Globus pallidus (tissue), 1 donor: ENCODE data around the gene SUGCT.

ENCODE experiments used
- DNase-seq: peaks from one replicate; pipeline ENCODE4 v3.0.0-alpha.2; 2015; ENCODE audit warnings: low spot score

The SUGCT gene

GRCh38 chr7:40833191-40833887 lies 698.5 kb downstream of the SUGCT start:
- no peak for DNase-seq

- no peak for DNase-seq
Measured at GRCh38 chr7:40833888-40834234, 699.1 kb downstream of the SUGCT start.

DNA sequence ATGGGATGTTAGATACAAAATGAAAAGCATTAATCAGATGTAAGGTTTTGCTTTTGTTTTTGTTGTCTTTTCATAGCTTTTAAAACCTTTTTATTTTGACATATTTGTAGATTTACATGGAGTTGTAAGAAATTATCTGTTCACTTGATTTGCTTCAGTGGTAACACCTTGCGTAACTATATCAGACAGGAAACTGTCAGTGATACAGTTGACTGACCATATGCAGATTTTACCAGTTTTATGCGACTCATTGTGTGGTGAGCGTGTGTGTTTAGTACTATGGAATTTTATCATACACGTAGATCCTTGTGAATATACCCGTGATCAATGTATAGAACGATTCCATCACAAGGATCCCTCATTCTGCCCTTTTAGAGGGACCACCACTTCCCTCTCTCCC lies 701.4 kb downstream of the SUGCT start:
- no peak for DNase-seq

DNA sequence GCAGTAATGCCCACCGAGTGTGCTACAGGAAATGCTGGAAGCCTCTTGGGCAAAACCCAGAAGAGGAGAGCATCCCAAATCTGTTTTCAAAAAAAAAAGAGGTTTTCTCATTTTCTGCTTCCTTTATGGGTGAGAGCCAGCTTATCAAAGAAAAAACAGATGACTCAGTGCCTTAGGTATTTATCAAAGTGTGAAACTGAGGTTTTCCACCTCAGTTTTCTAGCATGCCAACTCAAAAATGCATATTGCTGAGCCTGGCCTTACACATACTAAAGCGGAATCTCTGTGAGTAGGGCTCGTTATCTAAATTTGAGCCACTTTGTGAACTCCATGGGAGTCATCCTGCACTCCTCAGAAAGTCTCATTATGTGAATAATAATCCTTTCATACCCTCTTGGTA lies 705.1 kb downstream of the SUGCT start:
- no peak for DNase-seq

GRCh38 chr7:40840990-40841389 lies 706.2 kb downstream of the SUGCT start:
- DNase-seq: no peak

GRCh38 chr7:40842641-40843040 lies 707.8 kb downstream of the SUGCT start:
- no peak for DNase-seq

DNA sequence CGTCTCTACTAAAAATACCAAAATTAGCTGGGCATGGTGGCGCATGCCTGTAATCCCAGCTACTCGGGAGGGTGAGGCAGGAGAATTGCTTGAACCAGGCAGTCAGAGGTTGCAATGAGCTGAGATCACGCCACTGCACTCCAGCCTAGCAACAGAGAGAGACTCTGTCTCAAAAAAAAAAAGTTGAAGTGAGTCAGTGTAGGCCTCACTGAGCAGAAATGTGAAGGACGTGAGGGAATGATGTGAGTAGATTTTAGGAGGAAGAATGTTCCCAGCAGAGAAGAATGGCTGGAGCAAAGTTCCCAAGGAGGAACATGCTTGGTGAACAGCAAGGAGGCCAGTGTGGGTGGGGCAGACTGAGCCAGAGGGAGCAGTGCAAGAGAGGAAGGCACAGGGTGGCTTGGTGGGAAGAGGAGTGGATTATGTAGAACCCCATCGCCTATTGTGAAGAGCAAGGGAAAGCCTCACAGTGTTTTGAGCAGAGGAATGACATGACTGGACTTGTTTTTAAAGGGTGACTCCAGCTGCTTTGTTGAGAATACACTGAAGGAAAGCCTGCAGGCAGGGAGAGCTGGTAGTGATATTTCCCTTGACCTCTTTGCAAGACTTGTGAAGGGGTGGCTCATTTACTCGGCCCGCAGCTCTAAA lies 708.7 kb downstream of the SUGCT start:
- DNase-seq: no peak

- no peak for DNase-seq
Measured at GRCh38 chr7:40845943-40846342, 711.1 kb downstream of the SUGCT start.

DNA sequence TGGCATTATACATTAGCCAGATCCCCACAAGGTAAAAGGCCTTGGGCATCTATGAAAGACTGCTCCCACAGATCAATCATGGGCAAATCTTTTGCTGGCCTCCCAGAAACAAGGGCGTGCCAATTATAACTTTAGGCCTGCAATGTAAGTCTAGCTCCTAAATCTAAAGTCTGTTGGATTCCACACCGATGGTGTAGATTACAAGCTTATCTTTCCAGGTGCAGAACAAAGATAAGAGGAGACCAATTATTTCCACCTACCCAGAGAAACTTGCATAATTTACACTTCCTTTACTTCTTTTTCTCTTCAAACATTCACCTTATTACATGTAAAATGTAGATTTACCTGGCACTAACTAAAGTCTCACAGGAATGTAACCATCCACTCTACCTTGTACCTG lies 713.1 kb downstream of the SUGCT start:
- DNase-seq: no peak

GRCh38 chr7:40848541-40849221 lies 713.9 kb downstream of the SUGCT start:
- no peak for DNase-seq

GRCh38 chr7:40850017-40850416 lies 715.2 kb downstream of the SUGCT start:
- DNase-seq: no peak

GRCh38 chr7:40851001-40851400 lies 716.2 kb downstream of the SUGCT start:
- DNase-seq: no peak

DNA sequence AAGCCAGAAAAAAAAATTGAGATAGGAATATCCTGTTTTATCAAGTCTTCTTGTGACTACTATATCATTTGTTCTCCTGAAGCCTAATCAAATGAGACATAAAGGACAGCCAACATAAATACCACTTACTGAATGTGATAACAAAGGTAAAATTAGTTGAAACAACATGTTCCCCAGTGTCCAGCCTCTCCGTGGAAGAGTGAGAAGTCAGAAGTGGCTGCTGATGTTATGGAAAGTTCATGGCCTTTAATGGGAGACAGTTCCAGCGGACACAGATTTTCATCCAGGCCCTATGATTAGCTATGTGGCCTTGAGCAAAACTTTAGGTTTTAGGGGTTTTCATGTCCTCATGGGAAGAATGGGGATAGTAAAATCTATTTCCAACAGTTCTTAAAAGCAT lies 724.3 kb downstream of the SUGCT start:
- no peak for DNase-seq

DNA sequence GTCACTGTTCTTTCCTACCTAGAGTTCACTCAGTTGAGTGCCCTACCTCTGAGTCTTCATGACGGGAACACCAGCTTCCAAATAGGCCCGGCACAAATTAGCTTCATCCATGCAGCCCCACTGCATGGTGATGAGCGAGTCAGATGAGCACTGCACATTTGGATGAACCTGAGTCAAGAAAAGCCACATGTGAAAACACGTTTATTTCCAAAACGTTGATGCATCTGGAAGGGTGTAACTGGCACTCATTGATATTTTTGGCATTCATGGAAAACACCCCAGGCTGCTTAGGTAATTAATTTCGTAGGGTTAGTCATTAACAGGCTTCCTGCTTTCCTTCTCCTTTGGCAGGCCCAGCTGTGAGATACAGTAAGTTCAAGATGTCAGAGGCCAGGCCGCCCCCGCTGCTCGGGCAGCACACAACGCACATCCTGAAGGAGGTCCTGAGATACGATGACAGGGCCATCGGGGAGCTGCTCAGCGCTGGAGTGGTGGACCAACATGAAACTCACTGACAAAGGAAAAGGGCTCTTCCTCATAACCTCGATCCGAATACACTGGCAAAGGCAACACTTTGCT lies 725.2 kb downstream of the SUGCT start:
- DNase-seq: no peak

DNA sequence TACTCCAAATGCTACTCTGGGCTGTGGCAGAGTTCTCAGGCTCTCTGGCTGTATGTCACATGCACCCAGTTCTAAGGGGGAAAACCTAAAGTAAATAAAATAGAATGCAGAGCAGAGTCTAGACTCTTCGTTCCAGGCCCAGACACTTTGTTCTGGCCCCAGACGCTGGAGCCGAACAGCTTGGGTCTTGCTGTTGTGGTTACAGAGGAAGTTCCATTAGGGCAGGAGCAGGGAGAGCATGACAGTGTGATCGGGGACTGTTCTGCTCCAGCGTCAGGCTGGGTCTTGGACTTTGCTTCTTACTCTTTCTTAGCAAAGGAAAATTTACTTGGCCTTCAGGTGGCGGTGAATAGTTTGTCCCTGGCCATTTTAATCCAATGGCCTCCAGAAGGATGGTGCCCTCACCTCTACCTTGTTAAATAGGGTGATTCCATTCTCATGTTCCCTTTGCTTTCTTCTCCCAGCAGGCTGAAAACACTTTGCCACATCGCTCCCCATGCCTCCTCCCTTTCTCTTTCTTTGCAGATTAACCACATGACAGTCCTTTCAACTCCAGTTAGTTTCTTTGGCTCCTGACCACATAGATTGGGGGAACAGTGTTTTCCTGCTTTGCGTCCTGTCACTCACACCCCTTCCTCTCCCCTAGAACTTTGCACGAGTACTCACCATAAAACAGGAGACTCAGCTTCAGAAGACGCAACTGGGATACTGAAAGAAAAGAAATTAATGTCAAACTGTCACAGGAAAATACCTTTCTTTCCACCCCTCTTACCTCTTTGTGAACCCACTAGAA lies 730.8 kb downstream of the SUGCT start:
- DNase-seq: no peak

GRCh38 chr7:40866601-40867000 lies 731.8 kb downstream of the SUGCT start:
- DNase-seq: no peak

DNA sequence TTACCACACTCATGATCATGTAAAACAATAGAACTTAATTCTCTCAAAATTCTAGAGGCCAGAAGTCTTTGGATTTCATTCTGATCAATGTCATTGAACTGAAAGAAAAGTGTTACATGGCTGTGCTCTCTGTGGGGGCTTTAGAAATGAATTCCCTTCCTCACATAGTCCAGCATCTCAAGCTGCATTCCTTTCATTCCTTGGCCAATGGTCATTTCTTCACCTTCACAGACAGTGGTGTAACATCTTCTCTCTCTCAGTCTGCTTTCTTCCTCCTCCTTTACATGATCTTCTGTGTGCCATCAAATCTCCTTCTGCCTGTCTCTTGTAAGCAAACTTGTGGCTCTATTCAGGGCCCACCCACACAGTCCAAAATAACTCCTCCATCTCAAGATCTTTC lies 735.3 kb downstream of the SUGCT start:
- DNase-seq: no peak

DNA sequence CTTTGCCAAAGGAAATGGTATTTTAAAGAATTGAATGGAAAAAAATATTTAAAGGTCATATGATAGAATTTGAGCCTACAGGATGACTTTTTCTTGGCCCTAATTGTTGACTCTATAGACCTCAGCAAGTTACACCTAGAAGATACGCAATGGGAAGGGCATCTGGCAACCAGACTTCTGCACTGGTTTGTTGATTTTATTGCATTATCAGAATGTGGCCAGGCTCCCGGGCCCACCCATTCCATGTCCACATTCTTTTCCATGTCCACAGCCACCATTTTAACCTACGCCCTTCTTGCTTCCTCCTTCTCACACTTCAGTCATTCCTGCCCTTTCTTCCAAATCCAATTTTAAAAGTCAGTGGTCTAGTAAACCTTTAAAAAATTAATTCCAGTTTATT lies 738.4 kb downstream of the SUGCT start:
- no peak for DNase-seq

DNA sequence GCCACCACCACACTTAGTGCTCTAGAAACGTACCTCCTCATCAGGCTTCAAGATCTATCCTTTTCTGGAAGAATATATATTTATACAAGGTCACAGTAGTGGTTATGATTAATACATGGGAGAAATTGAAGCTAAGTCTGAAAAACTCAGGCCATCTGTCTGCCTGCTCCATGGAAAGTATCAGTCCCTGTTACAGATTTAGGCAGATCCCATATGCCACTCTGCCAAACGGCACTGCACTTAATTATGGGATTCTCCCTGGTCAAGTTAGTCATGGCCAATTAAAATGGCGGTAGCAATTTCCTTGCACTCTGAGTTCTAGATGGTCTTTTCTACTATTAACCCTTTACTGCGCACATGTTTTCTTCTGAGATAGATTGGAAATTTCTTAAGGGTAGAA lies 740.0 kb downstream of the SUGCT start:
- no peak for DNase-seq

DNA sequence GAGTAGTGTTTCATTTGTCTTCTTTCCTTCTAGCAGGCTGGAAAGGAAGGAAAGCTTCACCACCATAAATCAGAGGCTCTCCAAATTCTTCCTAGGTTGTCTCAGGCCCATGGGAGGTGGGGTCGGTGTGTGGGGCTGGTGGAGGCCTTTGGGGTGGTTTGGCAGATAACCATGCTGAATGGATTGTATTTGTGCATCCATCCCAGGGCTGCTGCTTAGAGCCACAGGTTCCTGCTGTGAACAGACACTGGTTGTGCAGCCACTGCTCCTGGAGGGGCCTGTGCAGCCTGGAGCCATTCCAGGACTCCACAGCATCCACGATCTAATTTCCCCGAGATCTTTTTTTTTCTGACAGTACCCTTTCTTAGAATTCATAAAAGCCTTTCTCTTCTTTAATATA lies 741.8 kb downstream of the SUGCT start:
- no peak for DNase-seq

- DNase-seq: no peak
Measured at GRCh38 chr7:40879941-40880543, 745.2 kb downstream of the SUGCT start.

DNA sequence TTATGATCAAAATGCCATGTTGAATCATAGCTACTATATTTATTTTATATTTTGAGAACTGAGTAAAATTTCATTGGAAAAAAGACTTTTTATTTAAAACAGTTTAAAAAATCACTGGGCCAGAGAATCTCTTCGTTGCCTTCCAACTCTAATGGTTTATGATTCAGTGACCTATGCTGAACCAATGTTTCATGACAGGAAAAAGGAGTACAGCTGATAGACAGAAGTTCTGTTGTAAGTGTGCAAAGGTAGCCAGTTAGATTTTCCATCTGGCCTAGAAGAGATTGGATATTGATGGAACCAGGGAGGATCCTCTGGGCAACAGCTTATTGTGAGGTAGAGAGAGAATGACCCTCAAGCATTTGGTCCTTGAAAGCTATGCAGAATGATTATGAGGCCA lies 745.8 kb downstream of the SUGCT start:
- no peak for DNase-seq
